ENCODE data around the gene SYT9.

- TF ChIP-seq SMC3 (IDR thresholded peaks at IDR 0.05) (no peak), HEYL (CRISPR knock-in tag; IDR thresholded peaks at IDR 0.05) (no peak), MYC (IDR thresholded peaks at IDR 0.05; ENCODE audit: borderline replicate concordance, low read length) (no peak), CTCF (IDR thresholded peaks at IDR 0.05) (no peak), E2F6 (IDR thresholded peaks at IDR 0.05; ENCODE audit: borderline replicate concordance, low read depth) (no peak), RAD21 (conservative IDR thresholded peaks at IDR 0.05 in 1 of 2, IDR thresholded peaks at IDR 0.05 in 1 of 2) (no peak), POLR2A (IDR thresholded peaks at IDR 0.05; ENCODE audit: low read length) (no peak), PHF8 (IDR thresholded peaks at IDR 0.05; ENCODE audit: borderline replicate concordance, low read depth) (no peak), MAX (IDR thresholded peaks at IDR 0.05) (no peak)
Measured at GRCh38 chr11:7509966-7510365, 258.3 kb downstream of the SYT9 start.

Data from A549 (cell line).